Testis (tissue), 2 donors: ENCODE measurements around the gene FBXL17.

Experiments used
- POLR2A ChIP-seq: fragments of 450-650 bp; IDR thresholded peaks from one replicate; pipeline ENCODE4 v1.6.1; 2017; ENCODE audit warnings: antibody characterized with exemption, mild to moderate bottlenecking, moderate library complexity
- TF ChIP-seq, protein P1 (sequence below), 3 experiments: fragments of 450-650 bp in 2 of 3; fragments of 200-600 bp in 1 of 3; sonication (generic) in 1 of 3; IDR thresholded peaks; one replicate each; pipeline ENCODE4 v1.5.1; 2016 to 2019; ENCODE audit warnings: antibody characterized with exemption in 3 of 3, mild to moderate bottlenecking in 2 of 3, moderate library complexity in 1 of 3

DNA sequence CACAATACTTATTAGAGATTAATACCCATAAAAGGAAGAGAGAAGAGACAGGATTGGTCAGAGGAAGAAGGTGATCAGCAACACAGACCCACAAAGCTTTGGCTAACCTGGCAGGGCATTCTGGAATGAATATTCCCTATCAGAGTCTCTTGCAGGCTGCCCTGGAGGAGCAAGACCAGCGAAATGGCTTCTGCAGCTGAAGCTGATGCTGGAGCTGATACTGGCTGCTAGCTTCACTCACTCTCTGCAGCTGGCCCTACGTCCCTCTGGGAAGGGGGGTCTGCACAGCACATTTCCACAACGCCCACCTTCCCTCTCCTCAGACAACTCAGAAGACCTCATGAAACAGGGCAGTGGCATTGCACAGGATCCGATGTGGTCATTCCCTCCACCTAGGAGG, 541.3 kb downstream of the FBXL17 start:
- TF ChIP-seq POLR2A, result no peak
- TF ChIP-seq, protein P1, sequence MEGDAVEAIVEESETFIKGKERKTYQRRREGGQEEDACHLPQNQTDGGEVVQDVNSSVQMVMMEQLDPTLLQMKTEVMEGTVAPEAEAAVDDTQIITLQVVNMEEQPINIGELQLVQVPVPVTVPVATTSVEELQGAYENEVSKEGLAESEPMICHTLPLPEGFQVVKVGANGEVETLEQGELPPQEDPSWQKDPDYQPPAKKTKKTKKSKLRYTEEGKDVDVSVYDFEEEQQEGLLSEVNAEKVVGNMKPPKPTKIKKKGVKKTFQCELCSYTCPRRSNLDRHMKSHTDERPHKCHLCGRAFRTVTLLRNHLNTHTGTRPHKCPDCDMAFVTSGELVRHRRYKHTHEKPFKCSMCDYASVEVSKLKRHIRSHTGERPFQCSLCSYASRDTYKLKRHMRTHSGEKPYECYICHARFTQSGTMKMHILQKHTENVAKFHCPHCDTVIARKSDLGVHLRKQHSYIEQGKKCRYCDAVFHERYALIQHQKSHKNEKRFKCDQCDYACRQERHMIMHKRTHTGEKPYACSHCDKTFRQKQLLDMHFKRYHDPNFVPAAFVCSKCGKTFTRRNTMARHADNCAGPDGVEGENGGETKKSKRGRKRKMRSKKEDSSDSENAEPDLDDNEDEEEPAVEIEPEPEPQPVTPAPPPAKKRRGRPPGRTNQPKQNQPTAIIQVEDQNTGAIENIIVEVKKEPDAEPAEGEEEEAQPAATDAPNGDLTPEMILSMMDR (IDR thresholded peaks at IDR 0.05), result no peak
